OCI-LY7 (cell line): Measurements from ENCODE around the gene APLP1.

Source experiments
- CTCF ChIP-seq: fragments of 200-600 bp; sonication (generic); conservative IDR thresholded peaks from 2 replicates; pipeline ENCODE4 v1.5.1; 2014; ENCODE audit warnings: mild to moderate bottlenecking, antibody characterized with exemption, low read length, moderate library complexity, mixed read lengths
- EZH2phosphoT487 ChIP-seq: fragments of 200-600 bp; sonication (generic); IDR thresholded peaks from 2 replicates; pipeline ENCODE4 v1.6.1; 2018; ENCODE audit warnings: low read depth, borderline replicate concordance, mild to moderate bottlenecking, mixed run types, antibody characterized with exemption, low read length, moderate library complexity, mixed read lengths

GRCh38 chr19:35904311-35905068, 36.1 kb downstream of the APLP1 start:
- TF ChIP-seq CTCF (no peak), EZH2phosphoT487 (no peak)
